Measurements from ENCODE around the gene IGLL1. TPM values are rescaled to one million over a fixed set of nuclear protein-coding genes. Genes with fewer than 3 reads are reported as not detected.
"Not testable (repeated sequence)": the region's sequence is repeated elsewhere in the genome, so short reads cannot be mapped to it uniquely, and the experiment has no call there.

IGLL1 gene
- total RNA-seq, 1 donor from 2014 or later = not detected

GRCh38 chr22:23574877-23575276 is 5.2 kb downstream of the IGLL1 start:
- Mint-ChIP-seq H3K4me3 (ENCODE audit: unreplicated experiment) (no peak overlapping the region), H3K27me3 (ENCODE audit: low read depth) (peaks cover 11% of the 10 kb centered on the region), H3K4me1 (ENCODE audit: low read depth) (no peaks in the 10 kb centered on the region)

GRCh38 chr22:23574371-23574811 is 5.7 kb downstream of the IGLL1 start:
- DNase-seq (ENCODE audit: low spot score) = peak; percentile 62
- no peaks in the 10 kb centered on the region for H3K4me1 Mint-ChIP-seq (ENCODE audit: low read depth)
- H3K27me3 Mint-ChIP-seq (ENCODE audit: low read depth) = peaks cover 11% of the 10 kb centered on the region

More at GRCh38 chr22:23574877-23575276, 5.2 kb downstream of the IGLL1 start:
- no peaks in the 10 kb centered on the region for H3K9me3 Mint-ChIP-seq (ENCODE audit: low read depth)
- peaks cover 1% of the 10 kb centered on the region for H3K36me3 Mint-ChIP-seq (ENCODE audit: low read depth)
- TF ChIP-seq, protein P1, sequence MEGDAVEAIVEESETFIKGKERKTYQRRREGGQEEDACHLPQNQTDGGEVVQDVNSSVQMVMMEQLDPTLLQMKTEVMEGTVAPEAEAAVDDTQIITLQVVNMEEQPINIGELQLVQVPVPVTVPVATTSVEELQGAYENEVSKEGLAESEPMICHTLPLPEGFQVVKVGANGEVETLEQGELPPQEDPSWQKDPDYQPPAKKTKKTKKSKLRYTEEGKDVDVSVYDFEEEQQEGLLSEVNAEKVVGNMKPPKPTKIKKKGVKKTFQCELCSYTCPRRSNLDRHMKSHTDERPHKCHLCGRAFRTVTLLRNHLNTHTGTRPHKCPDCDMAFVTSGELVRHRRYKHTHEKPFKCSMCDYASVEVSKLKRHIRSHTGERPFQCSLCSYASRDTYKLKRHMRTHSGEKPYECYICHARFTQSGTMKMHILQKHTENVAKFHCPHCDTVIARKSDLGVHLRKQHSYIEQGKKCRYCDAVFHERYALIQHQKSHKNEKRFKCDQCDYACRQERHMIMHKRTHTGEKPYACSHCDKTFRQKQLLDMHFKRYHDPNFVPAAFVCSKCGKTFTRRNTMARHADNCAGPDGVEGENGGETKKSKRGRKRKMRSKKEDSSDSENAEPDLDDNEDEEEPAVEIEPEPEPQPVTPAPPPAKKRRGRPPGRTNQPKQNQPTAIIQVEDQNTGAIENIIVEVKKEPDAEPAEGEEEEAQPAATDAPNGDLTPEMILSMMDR (IDR thresholded peaks at IDR 0.05) = no peak
- H3K27ac Mint-ChIP-seq (ENCODE audit: unreplicated experiment) = no peak overlapping the region
- peak; percentile 72 for DNase-seq (ENCODE audit: low spot score)

DNA sequence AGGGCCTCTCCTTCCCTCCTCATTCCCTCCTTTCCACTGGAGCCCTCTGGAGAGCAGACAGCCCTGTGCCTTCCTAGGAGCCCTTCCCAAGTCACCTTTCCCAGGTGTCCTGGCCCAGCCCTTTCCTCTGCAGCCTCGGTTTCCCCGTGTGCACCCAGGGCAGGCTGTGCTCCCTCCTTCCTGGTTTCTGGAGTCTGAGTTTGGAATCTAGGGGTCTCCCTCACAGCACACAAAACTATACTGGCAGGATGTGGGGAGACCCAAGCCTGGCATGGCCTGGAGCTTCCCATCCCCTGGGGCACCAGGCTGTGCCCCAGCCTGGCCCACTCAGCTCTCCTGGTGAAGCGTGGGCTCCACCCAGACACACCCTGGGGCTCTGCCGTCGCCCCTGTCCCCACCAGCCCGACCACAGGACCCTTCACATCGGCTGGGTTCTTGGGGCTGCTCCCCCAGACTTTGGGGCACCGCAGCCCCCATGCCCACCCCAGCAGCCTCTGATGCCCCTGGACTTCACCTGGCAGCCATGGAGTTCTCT is 6.3 kb downstream of the IGLL1 start:
- H3K9me3 Mint-ChIP-seq (ENCODE audit: low read depth); H3K27ac Mint-ChIP-seq (ENCODE audit: unreplicated experiment); H3K4me1 Mint-ChIP-seq (ENCODE audit: low read depth); H3K36me3 Mint-ChIP-seq (ENCODE audit: low read depth); H3K4me3 Mint-ChIP-seq (ENCODE audit: unreplicated experiment): not testable (repeated sequence)
- peak; percentile 64 for DNase-seq (ENCODE audit: low spot score)
- peaks cover 11% of the 10 kb centered on the region for H3K27me3 Mint-ChIP-seq (ENCODE audit: low read depth)

More at GRCh38 chr22:23574371-23574811, 5.7 kb downstream of the IGLL1 start:
- H3K4me3 Mint-ChIP-seq (ENCODE audit: unreplicated experiment) = no peak overlapping the region
- H3K9me3 Mint-ChIP-seq (ENCODE audit: low read depth) = no peaks in the 10 kb centered on the region
- TF ChIP-seq, protein P1 (IDR thresholded peaks at IDR 0.05) = no peak
- peaks cover 1% of the 10 kb centered on the region for H3K36me3 Mint-ChIP-seq (ENCODE audit: low read depth)
- no peak overlapping the region for H3K27ac Mint-ChIP-seq (ENCODE audit: unreplicated experiment)

DNA sequence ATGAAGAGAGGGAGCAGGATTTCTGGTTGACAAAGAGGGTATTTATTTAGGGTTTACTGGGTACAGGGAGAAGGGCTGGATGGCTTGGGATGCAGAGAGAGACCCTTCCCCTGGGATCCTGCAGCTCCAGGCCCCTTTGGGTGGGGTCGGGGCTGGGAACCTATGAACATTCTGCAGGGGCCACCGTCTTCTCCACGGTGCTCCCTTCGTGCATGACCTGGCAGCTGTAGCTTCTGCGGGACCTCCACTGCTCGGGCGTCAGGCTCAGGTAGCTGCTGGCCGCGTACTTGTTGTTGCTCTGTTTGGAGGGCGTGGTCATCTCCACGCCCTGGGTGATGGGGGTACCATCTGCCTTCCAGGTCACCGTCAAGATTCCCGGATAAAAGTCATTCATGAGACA is 7.0 kb downstream of the IGLL1 start:
- not testable (repeated sequence) for H3K4me3 Mint-ChIP-seq (ENCODE audit: unreplicated experiment); H3K9me3 Mint-ChIP-seq (ENCODE audit: low read depth); H3K27ac Mint-ChIP-seq (ENCODE audit: unreplicated experiment); H3K36me3 Mint-ChIP-seq (ENCODE audit: low read depth); H3K4me1 Mint-ChIP-seq (ENCODE audit: low read depth)
- peaks cover 11% of the 10 kb centered on the region for H3K27me3 Mint-ChIP-seq (ENCODE audit: low read depth)
- peak; percentile 22 for DNase-seq (ENCODE audit: low spot score)

- Mint-ChIP-seq H3K4me3 (ENCODE audit: unreplicated experiment) (no peak overlapping the region), H3K9me3 (ENCODE audit: low read depth) (no peaks in the 10 kb centered on the region), H3K27me3 (ENCODE audit: low read depth) (peaks cover 14% of the 10 kb centered on the region), H3K36me3 (ENCODE audit: low read depth) (peaks cover 1% of the 10 kb centered on the region), H3K27ac (ENCODE audit: unreplicated experiment) (no peak overlapping the region), H3K4me1 (ENCODE audit: low read depth) (peaks cover 4% of the 10 kb centered on the region)
- peak; percentile 26 for DNase-seq (ENCODE audit: low spot score)
- TF ChIP-seq, protein P1 (IDR thresholded peaks at IDR 0.05) = no peak
Measured at GRCh38 chr22:23571486-23571885, 8.6 kb downstream of the IGLL1 start.

- Mint-ChIP-seq H3K36me3 (ENCODE audit: low read depth) (peaks cover 1% of the 10 kb centered on the region), H3K27ac (ENCODE audit: unreplicated experiment) (no peak overlapping the region), H3K27me3 (ENCODE audit: low read depth) (peaks cover 12% of the 10 kb centered on the region), H3K9me3 (ENCODE audit: low read depth) (no peaks in the 10 kb centered on the region), H3K4me1 (ENCODE audit: low read depth) (peaks cover 7% of the 10 kb centered on the region), H3K4me3 (ENCODE audit: unreplicated experiment) (no peak overlapping the region)
- TF ChIP-seq, protein P1 (IDR thresholded peaks at IDR 0.05) = no peak
- peak; percentile 55 for DNase-seq (ENCODE audit: low spot score)
Measured at GRCh38 chr22:23570681-23571080, 9.4 kb downstream of the IGLL1 start.

All from chondrocyte (in vitro differentiated cells).